GM06990 (cell line): Measurements from ENCODE around the gene OVOL1.

Experiments used
- DNase-seq: peaks from one replicate; pipeline ENCODE4 v3.0.0-alpha.2; 2011; ENCODE audit not compliant: insufficient read length; ENCODE audit errors: extremely low read depth
- H3K27me3 ChIP-seq: replicated peaks from 2 replicates; pipeline ENCODE4 v1.6.0; 2011; ENCODE audit warnings: low read length; ENCODE audit not compliant: control insufficient read depth, insufficient read depth
- H3K36me3 ChIP-seq: 2 replicates; pipeline ENCODE4 v1.5.1; 2011; ENCODE audit warnings: low read length; ENCODE audit not compliant: control insufficient read depth, insufficient read depth
- H3K4me3 ChIP-seq: replicated peaks from 2 replicates; pipeline ENCODE4 v1.5.1; 2011; ENCODE audit warnings: low read depth, mild to moderate bottlenecking, control low read depth, low read length
- TF ChIP-seq, protein P1 (sequence below): IDR thresholded peaks from 2 replicates; pipeline ENCODE4 v1.5.1; 2011; ENCODE audit warnings: low read length, control low read depth, mild to moderate bottlenecking, inconsistent platforms; ENCODE audit not compliant: insufficient read depth, poor library complexity, severe bottlenecking

The OVOL1 gene

GRCh38 chr11:65798882-65799281 is 12.0 kb downstream of the OVOL1 start:
- DNase-seq, result no peak
- H3K27me3 ChIP-seq, result no peaks in the 10 kb centered on the region; the same call in 1 of the 2 replicates
- TF ChIP-seq, protein P1, sequence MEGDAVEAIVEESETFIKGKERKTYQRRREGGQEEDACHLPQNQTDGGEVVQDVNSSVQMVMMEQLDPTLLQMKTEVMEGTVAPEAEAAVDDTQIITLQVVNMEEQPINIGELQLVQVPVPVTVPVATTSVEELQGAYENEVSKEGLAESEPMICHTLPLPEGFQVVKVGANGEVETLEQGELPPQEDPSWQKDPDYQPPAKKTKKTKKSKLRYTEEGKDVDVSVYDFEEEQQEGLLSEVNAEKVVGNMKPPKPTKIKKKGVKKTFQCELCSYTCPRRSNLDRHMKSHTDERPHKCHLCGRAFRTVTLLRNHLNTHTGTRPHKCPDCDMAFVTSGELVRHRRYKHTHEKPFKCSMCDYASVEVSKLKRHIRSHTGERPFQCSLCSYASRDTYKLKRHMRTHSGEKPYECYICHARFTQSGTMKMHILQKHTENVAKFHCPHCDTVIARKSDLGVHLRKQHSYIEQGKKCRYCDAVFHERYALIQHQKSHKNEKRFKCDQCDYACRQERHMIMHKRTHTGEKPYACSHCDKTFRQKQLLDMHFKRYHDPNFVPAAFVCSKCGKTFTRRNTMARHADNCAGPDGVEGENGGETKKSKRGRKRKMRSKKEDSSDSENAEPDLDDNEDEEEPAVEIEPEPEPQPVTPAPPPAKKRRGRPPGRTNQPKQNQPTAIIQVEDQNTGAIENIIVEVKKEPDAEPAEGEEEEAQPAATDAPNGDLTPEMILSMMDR, result no peak
- H3K36me3 ChIP-seq, result no peaks in the 10 kb centered on the region
- H3K4me3 ChIP-seq, result no peak overlapping the region

- DNase-seq, result no peak
- Histone ChIP-seq H3K27me3 (no peaks in the 10 kb centered on the region; the same call in 1 of the 2 replicates), H3K4me3 (no peak overlapping the region), H3K36me3 (no peaks in the 10 kb centered on the region)
- TF ChIP-seq, protein P1, result no peak
Measured at GRCh38 chr11:65801153-65801987, 14.5 kb downstream of the OVOL1 start.

- TF ChIP-seq, protein P1, result no peak
- no peak overlapping the region for H3K4me3 ChIP-seq
- peak; percentile 52 for DNase-seq
- H3K27me3 ChIP-seq, result no peaks in the 10 kb centered on the region; the same call in 1 of the 2 replicates
- H3K36me3 ChIP-seq, result no peaks in the 10 kb centered on the region
Measured at GRCh38 chr11:65802841-65803240, 16.0 kb downstream of the OVOL1 start.

- Histone ChIP-seq H3K27me3 (no peaks in the 10 kb centered on the region; the same call in 1 of the 2 replicates), H3K36me3 (no peaks in the 10 kb centered on the region), H3K4me3 (no peak overlapping the region)
- DNase-seq, result no peak
- TF ChIP-seq, protein P1, result no peak
Measured at GRCh38 chr11:65803797-65804492, 17.1 kb downstream of the OVOL1 start.

DNA sequence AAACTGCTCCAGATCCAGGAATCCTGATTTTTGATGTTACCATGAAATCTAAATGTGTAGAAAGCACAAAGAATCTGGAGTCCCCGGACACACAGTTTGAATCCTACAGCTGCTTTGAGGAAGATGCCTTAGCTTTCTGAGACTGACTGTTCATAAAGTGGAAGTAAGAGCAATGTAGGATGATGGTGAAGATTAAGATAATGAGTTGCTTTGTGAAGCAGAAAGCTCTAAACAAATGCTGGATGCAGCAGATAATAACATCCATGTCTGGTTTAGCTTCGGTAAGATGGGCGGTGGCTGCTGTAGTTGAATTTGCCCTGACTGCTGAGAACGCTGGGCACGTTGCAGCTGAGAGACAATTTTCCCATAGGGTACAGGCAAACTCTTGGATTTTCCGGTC is 20.1 kb downstream of the OVOL1 start:
- TF ChIP-seq, protein P1, result no peak
- DNase-seq, result no peak
- Histone ChIP-seq H3K4me3 (no peak overlapping the region), H3K27me3 (no peaks in the 10 kb centered on the region), H3K36me3 (no peaks in the 10 kb centered on the region)
